Measurements from ENCODE around the gene HOMER1. TPM values are rescaled to one million over a fixed set of nuclear protein-coding genes. Genes with fewer than 3 reads are reported as not detected.

HOMER1 gene
- total RNA-seq, 4 donors from 2014 or later, result 11.2 to 19.5 (median 19.3) TPM

- no peak for DNase-seq (ENCODE audit: extremely low spot score)
- H3K4me3 ChIP-seq, result no peak overlapping the region
- TF ChIP-seq CTCF (IDR thresholded peaks at IDR 0.05) (no peak), EP300 (IDR thresholded peaks at IDR 0.05) (no peak), POLR2A (IDR thresholded peaks at IDR 0.05; ENCODE audit: low read depth) (no peak), POLR2AphosphoS5 (IDR thresholded peaks at IDR 0.05) (no peak)
- peaks cover 4 to 56% (median 52%) of the 10 kb centered on the region in 4 donors for H3K4me1 ChIP-seq
- H3K27me3 ChIP-seq, result no peaks in the 10 kb centered on the region
- no peaks in the 10 kb centered on the region for H3K9me3 ChIP-seq
- 56% methylated on average over 6 of the region's 6 CpGs for WGBS
- peak overlapping the region in 1 of 4 donors; percentile 25 for H3K27ac ChIP-seq (replicated peaks in 1 of 4)
- intact Hi-C loops (cut with DNase I), result no loop called here
- H3K36me3 ChIP-seq, result no peaks in the 10 kb centered on the region
Observed at GRCh38 chr5:79507251-79508205, 6.4 kb downstream of the HOMER1 start.

DNA sequence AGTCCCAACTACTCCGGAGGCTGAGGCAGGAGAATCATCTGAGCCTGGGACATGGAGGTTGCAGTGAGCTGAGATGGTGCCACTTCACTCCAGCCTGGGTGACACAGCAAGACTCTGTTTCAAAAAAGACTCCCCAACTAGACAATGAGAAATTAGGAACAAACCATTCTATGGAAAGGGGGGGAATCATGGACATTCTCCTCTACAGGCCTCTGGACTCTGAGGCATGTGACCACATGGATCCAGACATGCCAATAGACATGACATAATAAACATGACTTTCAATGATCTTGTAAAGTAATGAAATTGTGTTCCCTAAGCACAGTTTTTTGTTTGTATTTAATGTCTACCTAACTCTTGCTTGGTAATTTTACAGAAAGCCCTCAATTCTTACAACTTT is 8.8 kb downstream of the HOMER1 start:
- no peak for DNase-seq (ENCODE audit: extremely low spot score)
- H3K36me3 ChIP-seq, result no peaks in the 10 kb centered on the region
- 100% methylated on average over 1 of the region's 1 CpG for WGBS
- H3K4me3 ChIP-seq, result no peak overlapping the region
- no peaks in the 10 kb centered on the region for H3K9me3 ChIP-seq
- no peak overlapping the region for H3K27ac ChIP-seq (replicated peaks in 1 of 4)
- no peak for TF ChIP-seq POLR2AphosphoS5 (IDR thresholded peaks at IDR 0.05)
- peaks cover 4 to 35% (median 33%) of the 10 kb centered on the region in 4 donors for H3K4me1 ChIP-seq
- intact Hi-C loops (cut with DNase I), result no loop called here
- H3K27me3 ChIP-seq, result no peaks in the 10 kb centered on the region

DNA sequence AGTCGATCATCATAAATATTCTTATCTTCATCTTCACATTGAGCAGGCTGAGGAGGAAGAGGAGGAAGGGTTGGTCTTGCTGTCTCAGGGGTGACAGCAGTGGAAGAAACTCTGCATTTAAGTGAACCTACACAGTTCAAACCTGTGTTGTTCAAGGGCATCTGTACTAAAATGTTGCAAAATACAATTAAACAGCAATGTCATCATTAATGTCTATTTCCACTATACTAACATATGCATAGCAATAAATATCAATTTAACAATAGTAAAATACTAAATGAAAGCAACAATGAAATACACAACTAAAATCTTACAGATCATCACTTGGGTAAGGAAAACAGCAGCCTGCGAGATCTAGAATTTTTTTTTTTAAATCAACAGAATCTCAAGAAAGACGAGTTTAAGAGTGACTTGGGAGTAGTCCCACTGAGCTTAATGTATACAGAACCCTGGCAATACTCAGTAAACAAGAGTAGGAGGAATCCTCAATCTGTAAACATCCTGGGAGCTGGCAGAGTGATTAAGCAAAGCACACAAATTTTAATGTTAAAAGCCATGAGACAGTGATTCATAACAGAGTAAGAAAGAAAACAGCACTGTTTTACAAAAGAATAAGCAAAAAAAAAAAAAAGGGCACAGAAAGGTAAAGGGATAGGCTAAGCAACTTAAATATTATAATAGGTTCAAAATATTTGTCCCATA is 10.0 kb downstream of the HOMER1 start:
- Histone ChIP-seq H3K9me3 (no peaks in the 10 kb centered on the region), H3K4me3 (no peak overlapping the region), H3K36me3 (no peaks in the 10 kb centered on the region), H3K27me3 (no peaks in the 10 kb centered on the region), H3K27ac (replicated peaks in 1 of 4) (no peak overlapping the region), H3K4me1 (peaks cover 4 to 29% (median 24%) of the 10 kb centered on the region in 4 donors)
- no peak for DNase-seq (ENCODE audit: extremely low spot score)
- TF ChIP-seq POLR2A (IDR thresholded peaks at IDR 0.05; ENCODE audit: low read depth), result no peak
- TF ChIP-seq POLR2AphosphoS5 (IDR thresholded peaks at IDR 0.05), result no peak
- TF ChIP-seq EP300 (IDR thresholded peaks at IDR 0.05), result no peak
- no peak for TF ChIP-seq CTCF (IDR thresholded peaks at IDR 0.05)
- WGBS, result 54% methylated on average over 3 of the region's 3 CpGs
- intact Hi-C loops (cut with DNase I), result no loop called here

DNA sequence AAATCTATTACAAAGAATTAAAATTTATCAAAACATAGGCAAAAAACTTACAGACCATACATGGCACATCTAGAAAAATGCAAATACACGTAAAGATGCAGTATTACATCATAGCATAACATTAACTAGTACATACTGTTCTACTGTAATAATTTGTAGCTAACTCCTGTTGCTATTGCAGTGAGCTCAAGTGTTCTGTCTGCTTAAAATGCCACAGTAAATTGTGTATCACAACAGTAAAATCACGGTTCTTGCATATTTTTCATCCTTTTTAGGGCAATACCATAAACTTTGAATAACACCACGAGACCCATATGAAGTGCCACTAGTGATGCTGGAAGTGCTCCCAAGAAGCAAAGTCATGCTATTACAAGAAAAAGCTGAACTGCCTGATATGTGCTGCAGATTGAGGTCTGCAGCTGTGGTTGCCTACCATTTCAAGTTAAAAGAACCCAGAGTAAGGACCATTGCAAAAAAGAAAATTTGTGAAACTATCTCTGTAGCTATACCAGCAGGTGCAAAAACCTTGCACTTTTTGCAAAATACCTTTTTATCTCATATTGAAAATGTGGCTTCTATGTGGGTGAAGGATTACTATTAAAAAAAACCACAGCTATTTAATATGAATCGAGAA is 14.2 kb downstream of the HOMER1 start:
- no peak overlapping the region for H3K27ac ChIP-seq (replicated peaks in 1 of 4)
- WGBS, result 87% methylated on average over 4 of the region's 4 CpGs
- intact Hi-C loops (cut with DNase I), result no loop called here
- peaks cover 4 to 11% (median 8%) of the 10 kb centered on the region in 4 donors for H3K4me1 ChIP-seq
- TF ChIP-seq POLR2A (IDR thresholded peaks at IDR 0.05; ENCODE audit: low read depth) (no peak), CTCF (IDR thresholded peaks at IDR 0.05) (no peak), POLR2AphosphoS5 (IDR thresholded peaks at IDR 0.05) (no peak), EP300 (IDR thresholded peaks at IDR 0.05) (no peak)
- H3K9me3 ChIP-seq, result no peaks in the 10 kb centered on the region
- no peaks in the 10 kb centered on the region for H3K27me3 ChIP-seq
- DNase-seq (ENCODE audit: extremely low spot score), result no peak
- H3K36me3 ChIP-seq, result no peaks in the 10 kb centered on the region
- H3K4me3 ChIP-seq, result no peak overlapping the region

DNA sequence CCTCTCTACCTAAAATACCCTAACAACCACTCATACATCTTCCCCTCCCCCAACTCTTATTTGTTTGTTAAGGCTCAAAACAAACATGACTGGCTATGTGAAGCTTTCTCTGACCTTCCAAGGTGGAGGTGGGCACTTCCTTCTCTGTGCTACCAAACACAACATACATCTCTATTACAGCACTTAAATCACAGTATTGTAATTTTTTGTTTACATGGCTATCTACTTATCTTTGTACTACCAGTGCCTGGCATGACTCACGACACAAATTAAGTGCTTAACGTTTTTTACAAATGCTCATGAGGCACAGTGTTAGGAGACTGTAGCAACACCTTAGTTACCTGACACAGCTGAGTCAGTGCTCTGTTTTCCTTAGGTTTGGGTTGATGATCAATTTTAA is 18.6 kb downstream of the HOMER1 start:
- intact Hi-C loops (cut with DNase I), result no loop called here
- Histone ChIP-seq H3K4me1 (peaks cover 7 to 18% (median 15%) of the 10 kb centered on the region in 4 donors), H3K36me3 (no peaks in the 10 kb centered on the region), H3K27me3 (no peaks in the 10 kb centered on the region), H3K27ac (replicated peaks in 1 of 4) (no peak overlapping the region), H3K4me3 (no peak overlapping the region), H3K9me3 (no peaks in the 10 kb centered on the region)
- 40% methylated on average over 2 of the region's 2 CpGs for WGBS
- DNase-seq (ENCODE audit: extremely low spot score), result no peak
- no peak for TF ChIP-seq POLR2A (IDR thresholded peaks at IDR 0.05; ENCODE audit: low read depth)
- TF ChIP-seq POLR2AphosphoS5 (IDR thresholded peaks at IDR 0.05), result no peak
- no peak for TF ChIP-seq CTCF (IDR thresholded peaks at IDR 0.05)
- TF ChIP-seq EP300 (IDR thresholded peaks at IDR 0.05), result no peak

All from esophagus muscularis mucosa (tissue), 4 donors.